ENCODE results near the gene SPATA16.

DNA sequence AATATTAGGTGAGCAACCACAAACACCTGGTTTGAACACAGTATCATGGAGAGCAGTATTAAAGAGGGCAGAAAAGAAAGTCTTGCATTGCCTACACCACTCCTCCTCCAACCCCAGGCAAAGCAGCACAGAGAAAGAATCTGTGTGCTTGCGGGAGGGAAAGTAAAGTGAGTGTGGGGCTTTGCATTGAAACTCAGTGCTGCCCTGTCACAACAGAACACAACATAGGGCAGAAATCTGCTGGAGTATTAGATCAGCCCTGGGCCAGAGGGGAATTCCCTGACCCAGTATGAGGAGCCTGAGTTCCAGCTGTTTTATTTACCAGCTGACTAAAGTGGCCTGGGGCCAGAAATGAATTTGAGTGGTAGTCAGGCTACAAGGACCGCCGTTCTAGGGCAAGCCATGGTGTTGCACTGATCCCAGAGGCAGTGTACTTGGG is 75.5 kb downstream of the SPATA16 start:
- TF ChIP-seq, protein P1, sequence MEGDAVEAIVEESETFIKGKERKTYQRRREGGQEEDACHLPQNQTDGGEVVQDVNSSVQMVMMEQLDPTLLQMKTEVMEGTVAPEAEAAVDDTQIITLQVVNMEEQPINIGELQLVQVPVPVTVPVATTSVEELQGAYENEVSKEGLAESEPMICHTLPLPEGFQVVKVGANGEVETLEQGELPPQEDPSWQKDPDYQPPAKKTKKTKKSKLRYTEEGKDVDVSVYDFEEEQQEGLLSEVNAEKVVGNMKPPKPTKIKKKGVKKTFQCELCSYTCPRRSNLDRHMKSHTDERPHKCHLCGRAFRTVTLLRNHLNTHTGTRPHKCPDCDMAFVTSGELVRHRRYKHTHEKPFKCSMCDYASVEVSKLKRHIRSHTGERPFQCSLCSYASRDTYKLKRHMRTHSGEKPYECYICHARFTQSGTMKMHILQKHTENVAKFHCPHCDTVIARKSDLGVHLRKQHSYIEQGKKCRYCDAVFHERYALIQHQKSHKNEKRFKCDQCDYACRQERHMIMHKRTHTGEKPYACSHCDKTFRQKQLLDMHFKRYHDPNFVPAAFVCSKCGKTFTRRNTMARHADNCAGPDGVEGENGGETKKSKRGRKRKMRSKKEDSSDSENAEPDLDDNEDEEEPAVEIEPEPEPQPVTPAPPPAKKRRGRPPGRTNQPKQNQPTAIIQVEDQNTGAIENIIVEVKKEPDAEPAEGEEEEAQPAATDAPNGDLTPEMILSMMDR (IDR thresholded peaks at IDR 0.05), result no peak
- no peak for TF ChIP-seq POLR2A (IDR thresholded peaks at IDR 0.05)
